GM19455 (cell line): ENCODE measurements around the gene ARSJ.

ENCODE experiments used
- ATAC-seq: cut with Tn5 transposase; IDR thresholded peaks from one replicate; pipeline ENCODE4 v1.9.1; 2021; ENCODE audit not compliant: unreplicated experiment

ARSJ gene

DNA sequence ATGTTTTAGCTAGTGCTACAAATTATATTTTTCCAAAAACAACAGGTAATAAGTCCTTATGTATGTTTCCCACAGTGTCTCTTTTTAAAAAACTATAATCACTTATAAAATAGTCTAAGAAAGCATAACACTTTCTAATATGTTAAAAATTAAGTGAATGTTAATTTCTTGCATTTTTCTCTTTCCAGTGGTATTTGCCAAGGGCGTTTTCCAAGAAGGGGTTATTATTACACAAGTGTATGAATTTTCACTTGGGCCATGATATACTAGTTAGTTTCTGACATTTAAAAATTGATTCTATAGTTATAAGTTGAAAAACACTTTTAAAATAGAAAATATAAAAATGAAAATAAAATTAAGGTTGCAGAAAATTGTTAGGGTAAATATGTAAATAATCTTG is 74.6 kb downstream of the ARSJ start:
- no peak for ATAC-seq

DNA sequence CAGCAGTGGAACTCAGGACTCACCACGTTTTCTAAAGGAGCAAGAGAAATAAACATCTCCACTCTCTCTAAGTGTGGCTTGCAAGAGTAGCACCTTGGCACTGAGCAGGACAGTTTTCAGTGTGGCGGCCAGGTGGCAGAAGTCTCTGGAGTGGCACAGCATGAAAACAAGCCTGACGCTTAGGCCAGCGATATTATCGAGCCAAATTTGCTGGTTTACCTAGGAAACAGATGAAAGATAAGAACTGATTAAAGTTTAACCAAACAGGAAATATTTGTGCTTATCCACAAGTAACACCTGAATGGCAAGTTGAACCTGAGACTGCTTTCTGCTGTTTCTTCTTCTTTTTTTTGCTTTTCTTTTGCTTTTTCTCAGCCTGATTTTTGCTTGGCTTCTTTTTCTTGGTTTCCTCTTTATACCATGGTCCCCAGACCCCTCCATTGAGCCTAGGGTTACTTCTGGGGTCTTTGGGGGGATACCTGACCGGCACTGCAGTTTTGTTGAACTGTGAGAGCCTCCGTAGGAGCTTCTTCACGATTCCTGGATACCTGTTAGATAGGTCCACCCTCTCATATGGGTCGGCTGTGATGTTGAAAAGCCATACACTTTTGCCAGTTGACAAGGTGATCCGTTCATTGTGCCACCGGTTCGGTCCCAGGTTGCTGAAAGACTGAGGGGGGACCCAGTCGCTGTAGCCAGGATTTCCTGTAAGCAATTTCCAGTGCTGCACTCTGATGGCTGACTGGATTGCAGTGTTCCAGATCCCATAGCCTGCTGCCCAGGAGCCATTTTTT is 77.3 kb downstream of the ARSJ start:
- ATAC-seq, result no peak

DNA sequence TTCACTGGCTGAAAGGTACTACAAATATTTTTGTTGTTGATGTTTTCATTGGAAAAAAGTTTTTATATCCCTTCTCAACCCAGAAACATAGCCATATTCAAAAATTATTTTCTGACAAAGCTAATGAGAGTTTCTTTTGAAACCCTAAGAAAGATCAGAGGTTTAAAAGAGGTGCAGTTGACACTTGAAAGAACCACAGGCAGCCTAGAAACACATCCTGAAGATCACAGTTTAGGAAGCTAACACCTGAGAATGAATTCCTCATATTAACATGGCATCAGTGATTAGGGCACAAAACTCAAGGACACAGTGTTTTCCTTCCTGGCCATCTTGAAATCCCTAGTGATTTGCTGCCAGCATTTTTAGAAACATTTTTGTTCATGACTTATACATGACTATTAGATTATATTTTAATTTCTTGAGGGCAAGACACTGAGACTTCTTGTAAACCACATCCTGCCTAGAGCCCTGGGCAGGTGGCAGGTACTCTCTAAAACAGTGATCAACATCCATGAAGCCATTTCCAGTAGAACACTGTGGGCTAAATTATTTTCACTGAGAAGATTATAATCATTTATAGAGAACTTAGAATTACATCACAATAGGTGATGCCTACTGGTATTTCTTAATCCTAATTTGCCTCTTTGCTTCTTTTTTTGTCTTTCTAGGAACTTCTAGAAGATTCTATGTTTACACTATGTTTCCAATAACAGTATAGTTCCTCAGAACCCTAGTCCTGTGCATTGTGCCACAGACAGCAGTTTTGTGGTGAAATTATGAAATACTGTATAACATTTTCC is 80.0 kb downstream of the ARSJ start:
- peak; percentile 92 for ATAC-seq

DNA sequence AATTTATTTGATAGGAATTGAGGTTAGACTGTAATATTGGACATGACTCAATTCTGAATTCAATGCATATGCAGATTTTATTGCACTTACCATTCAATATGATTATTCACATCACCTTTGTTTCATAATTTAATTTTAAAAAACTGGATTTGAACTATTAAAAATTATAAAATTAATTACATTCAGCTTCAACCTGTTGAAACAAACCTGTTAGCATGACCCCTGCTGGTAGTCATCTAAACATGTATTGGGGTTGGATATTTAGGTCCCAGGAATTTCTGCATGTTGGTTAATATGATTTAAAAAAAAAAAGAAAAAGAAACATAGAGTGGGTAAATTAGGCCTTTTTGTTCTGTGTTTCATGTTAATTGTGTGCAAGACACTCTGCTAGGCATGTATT is 85.9 kb downstream of the ARSJ start:
- ATAC-seq, result no peak

DNA sequence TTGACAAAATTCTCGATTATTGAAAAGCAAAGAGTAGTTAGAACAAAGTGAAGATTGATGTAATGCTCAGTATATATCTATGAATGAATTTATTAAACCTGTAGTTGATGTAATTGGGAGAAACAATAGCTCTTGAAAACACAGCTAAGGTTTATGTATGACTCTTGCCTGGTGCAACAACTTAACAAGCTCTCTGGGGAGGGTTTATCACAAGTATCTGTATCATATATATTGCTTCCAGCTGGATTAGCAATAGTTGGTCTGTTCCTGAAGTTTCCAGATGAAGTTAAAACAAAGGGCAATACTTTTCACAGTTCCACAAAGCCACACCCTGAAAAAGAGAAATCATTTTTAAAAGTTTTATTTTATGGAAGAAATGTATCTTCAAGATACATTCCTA is 91.4 kb downstream of the ARSJ start:
- no peak for ATAC-seq

DNA sequence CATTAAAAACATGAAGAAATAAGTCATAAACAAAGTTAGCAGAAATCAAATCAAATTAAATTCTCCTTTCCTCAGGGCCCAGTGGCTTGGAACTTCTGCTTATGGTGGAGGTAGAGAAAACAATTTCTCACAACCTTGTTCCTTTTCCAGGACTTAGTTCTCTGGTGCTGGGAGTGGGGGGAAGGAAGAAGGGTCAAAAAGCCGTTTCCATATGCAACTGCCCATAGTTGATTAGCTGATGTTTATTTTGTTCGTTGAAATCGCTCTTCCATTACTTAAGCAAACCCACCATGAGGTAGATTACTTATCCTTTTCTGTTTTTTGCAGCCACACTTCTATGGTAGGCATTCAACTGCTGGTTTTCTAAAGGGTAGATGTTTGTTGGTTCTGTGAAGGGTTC is 94.2 kb downstream of the ARSJ start:
- no peak for ATAC-seq

DNA sequence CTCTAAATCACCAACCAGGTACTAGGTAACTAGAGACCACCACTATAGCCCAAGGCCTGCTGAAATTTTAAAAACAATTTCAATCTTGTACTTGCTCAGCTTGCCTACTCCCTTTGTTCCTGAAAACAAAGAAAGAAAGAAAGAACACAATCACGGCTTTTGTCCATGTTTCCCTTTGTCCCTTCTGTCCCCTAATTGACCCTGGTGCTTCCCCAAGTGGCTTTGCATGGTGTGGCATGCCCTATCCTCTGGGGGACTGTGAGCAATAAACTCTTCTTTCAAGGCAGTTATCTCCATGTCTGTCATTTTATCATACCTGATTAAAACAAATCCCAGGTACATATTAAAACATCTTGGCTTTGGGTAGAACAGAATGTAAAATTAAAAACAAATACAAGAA is 94.8 kb downstream of the ARSJ start:
- no peak for ATAC-seq

DNA sequence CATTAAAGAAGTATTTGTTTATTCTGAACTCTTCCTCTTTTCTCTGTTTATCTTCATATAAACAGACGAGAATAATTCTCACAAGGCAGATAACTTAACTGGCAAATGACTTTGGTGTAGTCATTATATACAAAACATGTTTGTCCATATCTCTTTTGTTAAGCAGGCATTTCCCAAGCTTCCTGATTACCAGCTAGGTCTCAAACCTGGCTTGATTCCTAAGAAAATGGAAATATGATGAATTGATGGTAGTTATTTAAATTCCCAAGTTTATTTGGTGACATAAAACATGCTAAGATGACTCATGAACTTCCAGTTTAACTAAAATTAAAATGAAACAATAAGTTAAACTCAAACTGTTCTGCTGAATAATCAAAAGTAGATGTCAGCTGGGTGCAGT is 96.8 kb downstream of the ARSJ start:
- no peak for ATAC-seq

DNA sequence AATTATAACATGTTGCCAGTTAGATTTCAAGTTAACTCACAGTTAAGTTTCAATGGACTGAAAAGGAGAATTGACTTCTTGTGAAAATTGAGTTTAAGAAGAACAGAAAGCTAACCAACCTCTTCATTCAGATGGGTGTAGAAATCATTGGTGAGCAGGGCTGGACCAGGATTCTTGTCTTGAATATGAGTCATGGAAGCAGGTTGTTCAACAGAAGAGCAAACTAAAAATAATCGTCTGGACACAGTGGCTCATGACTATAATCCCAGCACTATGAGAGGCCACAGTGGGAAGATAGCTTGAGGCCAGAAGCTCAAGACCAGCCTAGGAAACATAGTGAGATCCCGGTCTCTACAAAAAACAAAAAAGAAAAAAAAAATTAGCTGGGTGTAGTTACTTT is 98.2 kb downstream of the ARSJ start:
- no peak for ATAC-seq

DNA sequence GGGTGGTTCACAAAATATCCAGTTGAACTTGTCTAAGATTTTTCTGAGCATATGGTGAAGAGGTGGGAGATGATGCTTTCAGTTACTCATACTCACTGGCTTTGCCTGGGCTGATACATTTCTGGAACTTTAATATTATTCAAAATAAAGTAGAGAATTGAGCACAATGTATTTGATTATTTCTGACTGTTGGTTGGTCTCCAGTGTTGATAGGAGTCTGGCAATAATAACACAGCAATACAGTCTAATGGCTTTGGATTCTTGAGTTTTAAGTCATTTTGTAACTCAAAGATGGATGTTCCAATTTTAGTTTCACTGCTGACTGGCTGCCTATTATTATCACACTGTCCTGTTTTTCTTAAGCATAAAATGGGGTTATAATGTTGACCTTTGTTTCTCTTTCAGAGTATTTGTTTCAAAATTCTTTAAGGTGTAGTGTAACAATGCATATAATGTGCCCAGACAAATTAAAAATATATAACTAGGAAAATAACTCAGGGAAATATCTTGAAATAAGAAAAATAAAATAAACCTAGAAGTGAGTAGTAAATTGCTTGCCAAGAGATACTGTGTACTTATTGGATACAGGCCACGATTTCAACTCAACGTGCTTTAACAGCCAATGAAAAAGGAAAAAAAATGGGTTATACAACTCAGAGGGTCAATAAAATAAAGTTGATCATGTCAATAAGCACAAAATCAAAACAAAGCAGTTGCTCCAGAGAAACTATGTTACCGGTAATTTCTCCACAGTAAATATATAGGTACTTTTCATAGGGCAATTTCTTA is 99.0 kb downstream of the ARSJ start:
- no peak for ATAC-seq

DNA sequence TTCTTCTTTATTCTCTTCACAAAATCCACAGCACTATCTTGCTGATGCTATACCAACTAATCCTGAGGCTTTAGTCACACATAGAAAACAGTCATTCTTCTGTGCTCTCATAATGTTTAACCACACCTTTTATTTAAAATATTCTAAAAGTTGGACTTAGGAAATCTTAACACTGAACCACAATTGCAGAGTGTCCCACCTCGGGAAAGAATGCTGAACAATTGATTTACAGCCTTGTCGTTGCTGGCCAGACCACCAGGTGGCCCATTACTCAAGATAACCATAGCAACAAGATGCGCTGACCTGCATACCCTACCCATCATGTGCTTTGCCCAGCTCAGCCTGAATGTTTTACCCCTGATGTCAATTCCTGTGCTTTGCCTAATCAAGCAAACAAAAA is 100.8 kb downstream of the ARSJ start:
- ATAC-seq, result no peak

DNA sequence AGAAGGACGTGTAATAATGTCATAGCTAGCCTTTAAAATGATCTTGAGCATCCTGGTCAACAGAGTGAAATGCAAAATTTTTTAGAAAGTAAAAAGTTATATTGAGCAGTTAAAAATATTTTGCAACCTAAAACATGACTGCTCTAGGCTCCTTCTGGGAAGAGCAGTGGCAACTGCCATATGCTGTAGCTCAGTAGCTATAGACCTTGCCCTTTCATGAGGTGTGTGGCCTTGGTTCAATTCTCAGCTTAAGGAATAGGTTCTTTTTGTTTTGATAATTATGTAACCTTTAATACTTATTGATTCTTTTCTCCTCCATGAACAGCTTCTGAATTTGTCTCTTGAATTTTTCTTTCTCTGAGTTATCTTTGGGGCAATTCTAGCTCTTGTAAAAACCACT is 105.0 kb downstream of the ARSJ start:
- no peak for ATAC-seq

DNA sequence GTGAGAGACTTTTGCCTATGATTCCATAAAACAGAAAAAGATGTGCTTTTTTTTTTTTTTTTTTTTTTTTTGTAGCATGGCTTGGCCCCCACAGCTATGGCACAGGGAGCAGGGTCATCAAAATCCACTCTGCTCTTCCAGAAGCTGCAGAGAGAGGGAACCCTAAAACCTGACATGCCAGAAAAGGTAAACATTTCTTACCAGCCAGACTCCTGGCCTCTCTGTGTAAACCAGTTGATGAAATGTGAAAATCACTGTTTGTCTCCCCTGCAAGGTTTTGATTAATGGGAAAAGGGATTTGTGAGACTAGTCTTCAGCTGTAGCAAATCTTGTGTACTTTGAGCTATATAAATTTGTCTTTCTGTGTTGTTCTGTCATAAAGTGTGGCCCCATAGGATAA is 105.9 kb downstream of the ARSJ start:
- ATAC-seq, result no peak

DNA sequence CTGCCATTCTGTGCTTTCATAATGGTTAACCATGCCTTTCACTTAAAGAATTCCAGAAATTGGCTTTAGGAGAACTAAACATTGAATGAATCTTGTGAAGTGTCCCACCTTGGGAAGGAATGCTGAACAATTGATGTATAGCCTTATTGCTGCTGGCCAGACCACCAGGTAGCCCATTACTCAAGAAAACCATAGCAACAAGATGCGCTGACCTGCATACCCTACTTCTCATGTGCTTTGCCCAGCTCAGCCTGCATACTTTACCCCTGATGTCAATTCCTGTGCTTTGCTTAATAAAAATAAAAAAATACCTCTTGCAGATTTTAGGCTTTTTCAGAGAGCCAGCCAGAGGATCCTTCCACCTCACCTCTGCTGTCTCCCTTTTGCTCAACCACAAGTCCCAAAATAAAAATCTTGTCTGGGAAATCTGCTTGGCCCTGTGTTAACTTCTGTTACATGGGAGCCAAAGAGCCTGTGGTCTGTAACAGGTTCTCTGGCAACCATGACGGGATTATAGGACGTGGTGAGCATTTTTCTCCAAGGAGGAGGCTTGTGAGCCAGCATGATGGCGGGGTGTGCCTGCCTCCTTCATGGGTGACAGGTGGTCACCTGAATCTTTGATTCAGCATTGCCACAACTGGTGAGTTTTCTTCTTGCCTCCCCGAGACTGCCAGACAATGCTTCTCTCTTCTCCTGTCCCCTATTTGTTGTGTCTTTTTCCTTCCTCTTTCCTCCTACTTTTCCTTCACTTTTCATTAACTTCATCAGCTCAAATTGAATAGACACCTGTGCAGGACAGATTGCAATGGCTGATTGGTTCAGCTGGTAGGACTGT is 106.8 kb downstream of the ARSJ start:
- no peak for ATAC-seq

DNA sequence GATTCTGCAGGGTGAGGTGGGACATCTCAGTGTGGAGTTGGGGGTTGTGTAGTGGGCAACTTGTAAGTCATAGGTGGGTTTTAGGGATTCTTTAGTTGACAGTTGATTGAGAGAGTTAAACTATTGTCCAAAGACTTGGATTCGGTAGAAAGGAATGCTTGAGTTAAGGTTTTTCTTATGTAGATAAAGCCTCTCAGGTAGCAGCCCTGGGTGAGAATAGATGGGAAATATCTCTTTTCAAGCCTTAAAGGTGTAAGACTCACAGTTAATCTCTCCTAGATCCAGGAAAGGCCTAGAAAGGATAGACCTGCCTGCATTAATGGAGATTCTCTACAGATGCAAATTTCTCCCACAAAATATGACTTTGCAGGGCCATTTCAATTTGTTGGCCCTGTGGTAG is 108.4 kb downstream of the ARSJ start:
- ATAC-seq, result no peak

DNA sequence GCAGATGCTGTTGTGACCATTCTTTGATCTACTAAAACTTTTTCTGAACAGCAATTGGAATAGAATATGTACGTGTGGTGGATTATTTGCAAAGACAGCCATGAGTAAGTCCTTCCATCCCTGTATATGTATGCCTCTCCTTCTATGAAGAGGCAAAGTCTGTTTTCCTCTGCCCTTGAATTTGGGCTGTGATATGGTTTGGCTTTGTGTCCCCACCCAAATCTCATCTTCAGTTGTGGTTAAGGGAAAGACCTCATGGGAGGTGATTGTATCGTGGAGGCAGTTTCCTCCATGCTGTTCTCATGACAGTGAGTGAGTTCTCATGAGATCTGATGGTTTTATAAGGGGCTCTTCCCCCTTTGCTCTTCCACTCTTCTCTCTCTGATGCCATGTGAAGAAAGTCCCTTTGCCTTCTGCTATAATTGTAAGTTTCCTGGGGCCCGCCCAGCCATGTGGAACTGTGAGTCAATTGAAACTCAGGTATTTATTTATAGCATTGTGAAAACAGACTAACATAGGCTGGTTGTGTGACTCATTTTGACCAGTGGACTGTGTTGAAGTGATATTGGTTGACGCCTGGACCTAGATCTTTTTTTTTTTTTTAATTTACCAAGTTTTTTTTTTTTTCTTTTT is 109.6 kb downstream of the ARSJ start:
- peak; percentile 68 for ATAC-seq

DNA sequence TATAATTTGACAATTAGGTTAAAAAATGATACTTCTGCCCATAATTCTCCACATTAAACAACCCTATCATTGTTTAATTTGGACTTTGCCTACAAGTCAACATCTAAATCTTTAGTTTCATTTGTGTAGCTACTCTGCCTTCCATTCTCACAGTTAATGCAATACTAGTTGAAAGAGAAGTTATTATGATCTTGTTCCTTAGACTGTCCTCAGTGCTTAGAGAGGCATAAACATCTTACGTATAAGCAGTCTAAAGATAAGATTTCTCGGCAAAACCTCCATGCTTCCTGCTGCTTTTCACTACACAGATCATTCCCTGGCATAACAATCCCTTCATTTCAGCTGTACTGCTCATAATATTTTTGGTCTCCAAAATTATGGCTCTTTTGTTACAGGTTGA is 112.8 kb downstream of the ARSJ start:
- ATAC-seq, result no peak

DNA sequence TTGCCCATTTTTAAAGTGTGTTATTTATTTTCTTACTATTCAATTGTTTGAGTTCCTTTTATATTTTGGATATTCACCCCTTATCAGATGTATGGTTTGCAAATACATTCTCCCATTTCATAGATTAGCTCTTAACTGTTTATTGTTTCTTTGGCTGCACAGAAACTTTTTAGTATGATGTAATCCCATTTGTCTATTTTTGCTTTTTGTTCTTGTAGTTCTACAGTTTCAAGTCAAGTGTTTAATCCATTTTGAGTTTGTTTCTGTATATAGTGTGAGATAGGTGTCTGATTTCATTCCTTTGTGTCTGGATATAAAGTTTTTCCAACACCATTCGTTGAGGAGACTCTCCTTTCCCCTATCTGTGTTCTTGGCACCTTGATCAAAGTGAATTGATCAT is 120.5 kb downstream of the ARSJ start:
- ATAC-seq, result no peak

DNA sequence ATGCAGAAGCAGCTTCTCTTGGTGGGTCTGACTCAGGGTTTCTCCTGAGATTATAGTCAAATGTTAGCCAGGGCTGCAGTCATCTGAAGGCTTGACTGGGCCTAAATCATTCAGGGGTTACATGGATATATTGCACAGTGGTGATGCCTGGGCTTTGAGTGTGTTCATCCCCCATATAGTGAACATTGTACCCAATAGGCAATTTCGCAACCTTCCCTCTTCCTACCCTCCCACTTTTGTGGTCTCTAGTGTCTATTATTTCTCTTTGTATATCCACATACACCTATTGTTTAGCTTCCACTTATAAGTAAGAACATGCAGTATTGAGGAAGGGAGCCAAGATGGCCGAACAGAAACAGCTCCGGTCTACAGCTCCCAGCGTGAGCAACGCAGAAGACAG is 127.6 kb downstream of the ARSJ start:
- no peak for ATAC-seq
